Spleen (tissue), 7 donors: Measurements from ENCODE around the gene DPPA5.

Experiments
- POLR2A ChIP-seq, 3 donors: fragments of 450-650 bp; IDR thresholded peaks; one replicate each; pipeline ENCODE4 v1.5.1; 2017; ENCODE audit warnings: antibody characterized with exemption in 3 of 3, mild to moderate bottlenecking in 1 of 3
- POLR2AphosphoS5 ChIP-seq, 3 donors: sonication (generic); formaldehyde crosslinking; IDR thresholded peaks; one replicate each; pipeline ENCODE4 v1.5.1; 2017; ENCODE audit warnings: antibody characterized with exemption in 3 of 3
- TF ChIP-seq, protein P1 (sequence below), 11 experiments: fragments of 200-600 bp in 7 of 11; fragments of 450-650 bp in 4 of 11; sonication (generic) in 4 of 11; IDR thresholded peaks in 8 of 11; conservative IDR thresholded peaks in 3 of 11; 1 replicate in 7 of 11; 2 replicates in 4 of 11; pipeline versions ENCODE4 v1.4.0 to v1.8.0; 2016 to 2021; ENCODE audit warnings: antibody characterized with exemption in 11 of 11, inconsistent platforms in 4 of 11, mild to moderate bottlenecking in 1 of 11
- donor health status: DM: no; HTN: no; CAD: no; lungs with moderate emphysema.
- donor health status: DM: no; HTN: no; CAD: no.
- donor health status: DM: no; HTN: no; CAD: no.

DNA sequence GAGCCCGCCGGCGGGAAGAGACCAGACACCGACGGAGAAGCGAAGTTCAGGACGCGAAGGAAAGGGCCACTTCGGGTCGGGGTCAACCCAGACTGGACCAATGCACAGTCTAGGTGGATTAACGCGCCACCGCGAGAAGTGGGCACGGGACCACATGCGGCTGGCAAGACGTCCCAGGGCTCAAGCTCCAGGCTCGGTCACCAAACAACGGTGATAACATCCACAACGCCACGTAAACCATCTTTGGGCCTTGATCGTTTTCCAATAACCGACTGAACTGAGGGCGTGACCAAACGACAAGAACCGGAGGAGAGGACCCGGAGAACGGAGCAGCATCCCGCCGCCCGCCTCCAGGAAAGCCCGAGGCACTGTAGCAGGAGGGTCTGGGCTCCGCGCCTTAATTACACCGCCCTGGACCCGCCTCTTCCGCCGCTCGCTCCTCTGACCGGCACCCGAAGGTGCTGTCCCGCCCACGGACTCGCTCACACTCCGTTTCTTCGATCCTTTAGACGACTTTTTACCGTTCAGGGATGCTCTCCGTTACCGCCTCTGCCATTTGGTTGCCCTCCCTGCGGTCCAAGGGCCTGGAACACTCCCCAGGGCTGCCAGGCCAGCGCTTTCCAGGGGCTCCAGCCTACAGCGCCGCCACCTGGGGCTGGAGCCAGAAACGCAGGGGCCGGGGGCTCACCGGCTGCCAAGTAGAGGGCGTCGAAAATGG lies 44.1 kb downstream of the DPPA5 start:
- TF ChIP-seq, protein P1, sequence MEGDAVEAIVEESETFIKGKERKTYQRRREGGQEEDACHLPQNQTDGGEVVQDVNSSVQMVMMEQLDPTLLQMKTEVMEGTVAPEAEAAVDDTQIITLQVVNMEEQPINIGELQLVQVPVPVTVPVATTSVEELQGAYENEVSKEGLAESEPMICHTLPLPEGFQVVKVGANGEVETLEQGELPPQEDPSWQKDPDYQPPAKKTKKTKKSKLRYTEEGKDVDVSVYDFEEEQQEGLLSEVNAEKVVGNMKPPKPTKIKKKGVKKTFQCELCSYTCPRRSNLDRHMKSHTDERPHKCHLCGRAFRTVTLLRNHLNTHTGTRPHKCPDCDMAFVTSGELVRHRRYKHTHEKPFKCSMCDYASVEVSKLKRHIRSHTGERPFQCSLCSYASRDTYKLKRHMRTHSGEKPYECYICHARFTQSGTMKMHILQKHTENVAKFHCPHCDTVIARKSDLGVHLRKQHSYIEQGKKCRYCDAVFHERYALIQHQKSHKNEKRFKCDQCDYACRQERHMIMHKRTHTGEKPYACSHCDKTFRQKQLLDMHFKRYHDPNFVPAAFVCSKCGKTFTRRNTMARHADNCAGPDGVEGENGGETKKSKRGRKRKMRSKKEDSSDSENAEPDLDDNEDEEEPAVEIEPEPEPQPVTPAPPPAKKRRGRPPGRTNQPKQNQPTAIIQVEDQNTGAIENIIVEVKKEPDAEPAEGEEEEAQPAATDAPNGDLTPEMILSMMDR (IDR thresholded peaks at IDR 0.05 in 8 of 11, conservative IDR thresholded peaks at IDR 0.05 in 3 of 11): peak in 5 of 11 experiments; percentile 8 to 43 (median 35)
- TF ChIP-seq POLR2A (IDR thresholded peaks at IDR 0.05) (no peak), POLR2AphosphoS5 (IDR thresholded peaks at IDR 0.05) (peak; percentile 65 to 73 (median 68))
